Mucosa of gallbladder (tissue), 1 donor: ENCODE data around the gene ZNF609. TPM values are rescaled to one million over a fixed set of nuclear protein-coding genes. Genes with fewer than 3 reads are reported as not detected.
A peak's percentile ranks its signal among the peaks of the same experiment; 100 is the strongest.

Experiments used
- DNase-seq: peaks from one replicate; pipeline ENCODE4 v3.0.0-alpha.2; 2020; ENCODE audit warnings: low spot score
- total RNA-seq: library from RNA; stranded (reverse); gene quantifications from one replicate; pipeline ENCODE4 v1.2.1, GENCODE V29; 2021
- donor health status: DM: no; HTN: no; CAD: no.

ZNF609 gene
- 36.3 TPM for total RNA-seq

- DNase-seq = peak; percentile 95
These were observed at the start of gene ZNF609 for GRCh38 chr15:64460206-64460723. Gene ZNF609, plus strand, starts transcription at chr15:64460578. Its CDS starts 38,842 bp downstream, at chr15:64499420.

- DNase-seq = no peak
These were observed 48.2 kb upstream of the ZNF609 start for GRCh38 chr15:64412216-64412615.

- no peak for DNase-seq
These were observed 37.7 kb upstream of the ZNF609 start for GRCh38 chr15:64422697-64423096.

- no peak for DNase-seq
These were observed 36.4 kb upstream of the ZNF609 start for GRCh38 chr15:64423970-64424369.

GRCh38 chr15:64425221-64425620 lies 35.2 kb upstream of the ZNF609 start:
- DNase-seq = no peak

GRCh38 chr15:64426845-64427465 lies 33.4 kb upstream of the ZNF609 start:
- DNase-seq = no peak

GRCh38 chr15:64429448-64429847 lies 30.9 kb upstream of the ZNF609 start:
- DNase-seq = no peak

GRCh38 chr15:64430000-64430735 lies 30.2 kb upstream of the ZNF609 start:
- peak; percentile 35 for DNase-seq

- DNase-seq = no peak
These were observed 22.4 kb upstream of the ZNF609 start for GRCh38 chr15:64437982-64438381.

GRCh38 chr15:64438653-64439447 lies 21.5 kb upstream of the ZNF609 start:
- DNase-seq = no peak

GRCh38 chr15:64441852-64442251 lies 18.5 kb upstream of the ZNF609 start:
- DNase-seq = no peak

- DNase-seq = no peak
These were observed 17.4 kb upstream of the ZNF609 start for GRCh38 chr15:64443016-64443415.

- DNase-seq = no peak
These were observed 16.4 kb upstream of the ZNF609 start for GRCh38 chr15:64443747-64444621.

GRCh38 chr15:64444836-64445235 lies 15.5 kb upstream of the ZNF609 start:
- no peak for DNase-seq

GRCh38 chr15:64447536-64448315 lies 12.7 kb upstream of the ZNF609 start:
- DNase-seq = no peak

GRCh38 chr15:64452988-64453688 lies 7.2 kb upstream of the ZNF609 start:
- DNase-seq = peak; percentile 50

- DNase-seq = no peak
These were observed 6.7 kb upstream of the ZNF609 start for GRCh38 chr15:64453689-64454037.

- DNase-seq = no peak
These were observed 6.1 kb upstream of the ZNF609 start for GRCh38 chr15:64454282-64454681.

GRCh38 chr15:64455961-64456371 lies 4.4 kb upstream of the ZNF609 start:
- peak; percentile 34 for DNase-seq

- DNase-seq = no peak
These were observed 3.7 kb upstream of the ZNF609 start for GRCh38 chr15:64456634-64457108.
